Dermis blood vessel endothelial cell (primary cell): ENCODE data around the gene UBB. TPM values are rescaled to one million over a fixed set of nuclear protein-coding genes. Genes with fewer than 3 reads are reported as not detected.
"Not testable (repeated sequence)": the region's sequence is repeated elsewhere in the genome, so short reads cannot be mapped to it uniquely, and the experiment has no call there.

Experiments used
- DNase-seq: peaks from one replicate; pipeline ENCODE4 v3.0.0; 2010
- total RNA-seq: library from RNA; depleted of rRNA; stranded (reverse); fragments of >200 nt; gene quantifications from 2 replicates; pipeline ENCODE4 v1.2.3, GENCODE V29; 2014

Gene UBB
- total RNA-seq, 1 donor from 2014 or later = 1,882 TPM

- peak; percentile 15 for DNase-seq
These were observed 3.0 kb upstream of the UBB start for GRCh38 chr17:16377941-16378341.

GRCh38 chr17:16378636-16379282 is 2.1 kb upstream of the UBB start:
- DNase-seq = no peak

- no peak for DNase-seq
These were observed 1.2 kb upstream of the UBB start for GRCh38 chr17:16379654-16380053.

GRCh38 chr17:16381496-16381820 is 567 bp downstream of the UBB start:
- DNase-seq = peak; percentile 60

GRCh38 chr17:16383216-16383615 is 2.3 kb downstream of the UBB start:
- DNase-seq = no peak

- no peak for DNase-seq
These were observed 2.9 kb downstream of the UBB start for GRCh38 chr17:16383772-16384287.

GRCh38 chr17:16384557-16384956 is 3.7 kb downstream of the UBB start:
- DNase-seq = no peak

GRCh38 chr17:16386126-16386507 is 5.2 kb downstream of the UBB start:
- not testable (repeated sequence) for DNase-seq

GRCh38 chr17:16391451-16391850 is 10.6 kb downstream of the UBB start:
- no peak for DNase-seq

GRCh38 chr17:16392491-16392890 is 11.6 kb downstream of the UBB start:
- DNase-seq = not testable (repeated sequence)

- not testable (repeated sequence) for DNase-seq
These were observed 15.0 kb downstream of the UBB start for GRCh38 chr17:16395887-16396286.

- DNase-seq = not testable (repeated sequence)
These were observed 15.8 kb downstream of the UBB start for GRCh38 chr17:16396693-16397092.

GRCh38 chr17:16398270-16399267 is 17.7 kb downstream of the UBB start:
- peak; percentile 76 for DNase-seq

GRCh38 chr17:16403847-16404246 is 23.0 kb downstream of the UBB start:
- not testable (repeated sequence) for DNase-seq

- DNase-seq = peak; percentile 29
These were observed 26.1 kb downstream of the UBB start for GRCh38 chr17:16406742-16407674.

- DNase-seq = peak; percentile 71
These were observed 27.2 kb downstream of the UBB start for GRCh38 chr17:16407911-16408588.

GRCh38 chr17:16415031-16415924 is 34.4 kb downstream of the UBB start, which contains the start of gene TRPV2:
TRPV2 (plus strand) TSS chr17:16415571; CDS start chr17:16417669, 2,098 bp downstream.
- peak; percentile 38 for DNase-seq

- DNase-seq = no peak
These were observed 36.5 kb downstream of the UBB start for GRCh38 chr17:16417399-16417798.

- no peak for DNase-seq
These were observed 37.2 kb downstream of the UBB start for GRCh38 chr17:16417896-16418684.

- no peak for DNase-seq
These were observed 37.8 kb downstream of the UBB start for GRCh38 chr17:16418685-16419068.
